ENCODE results near the gene ITPRID2. TPM values are rescaled to one million over a fixed set of nuclear protein-coding genes. Genes with fewer than 3 reads are reported as not detected.

The ITPRID2 gene
- total and polyA plus RNA-seq, 2 of the 4 experiments (the other 2 are of a cell fraction), result 74.1 to 187 TPM

Other genes starting within 250 kb of the ITPRID2 start
- under 0.01 TPM in 1 of 2 replicates, not detected in the other for gene CERKL, start 234.6 kb upstream of the ITPRID2 start, total RNA-seq (2012; rRNA removed)
- not detected in 2 replicates for gene CERKL, start 234.6 kb upstream of the ITPRID2 start, polyA plus RNA-seq (2012; rRNA removed)
- not detected in 2 replicates for gene NEUROD1, start 211.2 kb upstream of the ITPRID2 start, total RNA-seq (2012; rRNA removed)
- not detected in 2 replicates for gene NEUROD1, start 211.2 kb upstream of the ITPRID2 start, polyA plus RNA-seq (2012; rRNA removed)
- gene PPP1R1C, start 94.1 kb downstream of the ITPRID2 start, total RNA-seq (2012; rRNA removed), result 0.28 and 0.36 TPM in 2 replicates
- gene PPP1R1C, start 94.1 kb downstream of the ITPRID2 start, polyA plus RNA-seq (2012; rRNA removed), result 0.10 and 0.34 TPM in 2 replicates

Measured in IMR-90 (cell line).